IMR-90 (cell line): ENCODE measurements around the gene SERPINA9. TPM values are rescaled to one million over a fixed set of nuclear protein-coding genes. Genes with fewer than 3 reads are reported as not detected.

Experiments
- ATAC-seq: fragments of 200-7000 bp; cut with Tn5 transposase; 2 replicates; pipeline ENCODE4 v1.9.1; 2020; ENCODE audit warnings: low read depth, mild to moderate bottlenecking, moderate library complexity
- BruUV-seq: library from RNA; stranded (reverse); fragments of 400-500 nt; replicated peaks from 2 replicates; lab custom pipeline; 2021; lab: Mats Ljungman, UMichigan
- CTCF ChIA-PET: fragments of 300-600 bp; formaldehyde crosslinking; extraction: SDS; loops from one replicate; lab custom pipeline; 2021; ENCODE audit warnings: antibody characterized with exemption; lab: Yijun Ruan, JAX
- POLR2A ChIA-PET: fragments of 300-600 bp; sonication (Branson Sonifier 250); formaldehyde crosslinking; loops from one replicate; lab custom pipeline; 2022; ENCODE audit warnings: antibody characterized with exemption; ENCODE audit not compliant: unreplicated experiment; lab: Charles Lee
- DNase-seq: peaks from one replicate; pipeline ENCODE4 v3.0.0; 2013
- H2AFZ ChIP-seq: replicated peaks from 2 replicates; pipeline ENCODE3; 2013; ENCODE audit warnings: low read length, mild to moderate bottlenecking; ENCODE audit not compliant: poor library complexity
- H2AK5ac ChIP-seq: 2 replicates; pipeline ENCODE4 v1.6.1; 2013; ENCODE audit warnings: low read depth, low read length, inconsistent platforms
- H2AK9ac ChIP-seq: replicated peaks from 2 replicates; pipeline ENCODE3; 2013; ENCODE audit warnings: mild to moderate bottlenecking, low read depth, low read length, moderate library complexity; ENCODE audit not compliant: poor library complexity
- H2BK120ac ChIP-seq: 2 replicates; pipeline ENCODE4 v1.6.1; 2013; ENCODE audit warnings: low read depth, low read length, inconsistent platforms
- H2BK15ac ChIP-seq: 3 replicates; pipeline ENCODE4 v1.6.1; 2013; ENCODE audit warnings: low read depth, low read length, inconsistent platforms
- H2BK20ac ChIP-seq: 2 replicates; pipeline ENCODE4 v1.6.1; 2013; ENCODE audit warnings: low read depth, mild to moderate bottlenecking, inconsistent platforms, low read length, moderate library complexity
- H2BK5ac ChIP-seq: 2 replicates; pipeline ENCODE4 v1.6.1; 2013; ENCODE audit warnings: mild to moderate bottlenecking, low read depth, low read length, inconsistent platforms; ENCODE audit not compliant: poor library complexity, severe bottlenecking
- H3K14ac ChIP-seq: replicated peaks from 2 replicates; pipeline ENCODE4 v1.6.1; 2013; ENCODE audit warnings: low read depth, low read length, inconsistent platforms
- H3K18ac ChIP-seq: 2 replicates; pipeline ENCODE4 v1.6.1; 2013; ENCODE audit warnings: low read depth, low read length, control low read depth
- H3K23ac ChIP-seq: 2 replicates; pipeline ENCODE4 v1.6.1; 2013; ENCODE audit warnings: low read depth, low read length, inconsistent platforms
- H3K27ac ChIP-seq: 2 replicates; pipeline ENCODE4 v1.5.1; 2013; ENCODE audit warnings: mild to moderate bottlenecking, control low read depth, low read length; ENCODE audit not compliant: insufficient read depth
- H3K27me3 ChIP-seq: 2 replicates; pipeline ENCODE4 v1.6.1; 2013; ENCODE audit warnings: low read length; ENCODE audit not compliant: control insufficient read depth, insufficient read depth
- H3K36me3 ChIP-seq: 2 replicates; pipeline ENCODE4 v1.6.1; 2013; ENCODE audit warnings: low read length, mixed read lengths; ENCODE audit not compliant: control insufficient read depth, insufficient read depth
- H3K4ac ChIP-seq: 2 replicates; pipeline ENCODE4 v1.6.1; 2013; ENCODE audit warnings: low read depth, low read length, inconsistent platforms
- H3K4me1 ChIP-seq: 2 replicates; pipeline ENCODE4 v1.6.1; 2013; ENCODE audit warnings: low read length, mixed read lengths; ENCODE audit not compliant: control insufficient read depth, insufficient read depth
- H3K4me2 ChIP-seq: 2 replicates; pipeline ENCODE4 v1.6.1; 2013; ENCODE audit warnings: low read depth, mild to moderate bottlenecking, control low read depth, low read length, moderate library complexity
- H3K4me3 ChIP-seq: 2 replicates; pipeline ENCODE4 v1.5.1; 2013; ENCODE audit warnings: low read depth, mild to moderate bottlenecking, control low read depth, low read length, moderate library complexity; ENCODE audit not compliant: insufficient read depth
- H3K56ac ChIP-seq: 2 replicates; pipeline ENCODE4 v1.6.1; 2013; ENCODE audit warnings: low read length, inconsistent platforms; ENCODE audit not compliant: insufficient read depth; ENCODE audit errors: extremely low read depth
- H3K79me1 ChIP-seq, 2 experiments: 2 replicates each; pipeline ENCODE4 v1.6.1; 2013; ENCODE audit warnings: low read length in 2 of 2, inconsistent platforms in 1 of 2, low read depth in 1 of 2
- H3K9ac ChIP-seq: 2 replicates; pipeline ENCODE4 v1.6.1; 2013; ENCODE audit warnings: low read depth, low read length, control low read depth
- H3K9me1 ChIP-seq: 2 replicates; pipeline ENCODE4 v1.6.1; 2013; ENCODE audit warnings: low read length, inconsistent platforms; ENCODE audit not compliant: insufficient read depth
- H3K9me3 ChIP-seq: 2 replicates; pipeline ENCODE4 v1.6.1; 2013; ENCODE audit warnings: low read length; ENCODE audit not compliant: control insufficient read depth, insufficient read depth
- H4K20me1 ChIP-seq: 2 replicates; pipeline ENCODE4 v1.6.1; 2013; ENCODE audit warnings: low read length, inconsistent platforms; ENCODE audit not compliant: insufficient read depth
- H4K5ac ChIP-seq: 2 replicates; pipeline ENCODE4 v1.6.1; 2013; ENCODE audit warnings: mild to moderate bottlenecking, low read depth, low read length, control low read depth
- H4K8ac ChIP-seq, 2 experiments: 2 replicates each; pipeline ENCODE4 v1.6.1; 2013; ENCODE audit warnings: low read depth in 2 of 2, low read length in 2 of 2, control low read depth in 1 of 2, inconsistent platforms in 1 of 2
- H4K91ac ChIP-seq: 2 replicates; pipeline ENCODE4 v1.6.1; 2013; ENCODE audit warnings: low read depth, low read length, inconsistent platforms; ENCODE audit not compliant: insufficient read depth
- BHLHE40 ChIP-seq: fragments of 150-350 bp; IDR thresholded peaks from 2 replicates; pipeline ENCODE4 v1.6.1; 2016; ENCODE audit warnings: mild to moderate bottlenecking, low read depth, low read length
- CEBPB ChIP-seq: IDR thresholded peaks from 2 replicates; pipeline ENCODE4 v1.6.1; 2012; ENCODE audit warnings: low read depth, low read length, improper control_type of control experiment
- ELK1 ChIP-seq: fragments of 150-350 bp; IDR thresholded peaks from 2 replicates; pipeline ENCODE4 v1.6.1; 2016; ENCODE audit warnings: low read depth, mild to moderate bottlenecking, low read length, moderate library complexity, borderline replicate concordance
- MXI1 ChIP-seq: IDR thresholded peaks from 2 replicates; pipeline ENCODE4 v1.6.1; 2012; ENCODE audit warnings: low read depth, mild to moderate bottlenecking, low read length, moderate library complexity, borderline replicate concordance
- RCOR1 ChIP-seq: IDR thresholded peaks from 2 replicates; pipeline ENCODE4 v1.6.1; 2012; ENCODE audit warnings: mild to moderate bottlenecking, low read length, improper control_type of control experiment; ENCODE audit not compliant: insufficient replicate concordance
- WGBS, 2 experiments: methylation state at CpG; one replicate each; pipeline versions ENCODE4 v1.1.5 to v1.1.7; 2013; ENCODE audit warnings: missing lambda C conversion rate in 2 of 2; ENCODE audit not compliant: insufficient read length in 1 of 2; ENCODE audit errors: extremely low coverage in 2 of 2; 5-methylcytosine and 5-hydroxymethylcytosine counted together
- dilution Hi-C: fragments of 300-500 bp; cut with HindIII; formaldehyde crosslinking; loops from one replicate; pipeline ENCODE4 v1.14.3; 2018; ENCODE audit warnings: low sequenced_read_pairs; ENCODE audit not compliant: unreplicated experiment
- in situ Hi-C: fragments of 300-500 bp; cut with MboI; formaldehyde crosslinking; loops from 3 replicates; pipeline ENCODE4 v1.14.3; 2019; ENCODE audit warnings: low sequenced_read_pairs, inconsistent platforms, mixed read lengths
- intact Hi-C: fragments of 100-400 bp; cut with micrococcal nuclease; formaldehyde crosslinking; loops from 2 replicates; pipeline ENCODE4 v1.10.0; 2022
- polyA plus RNA-seq, 3 experiments: library from polyadenylated mRNA; depleted of rRNA; stranded (reverse); fragments of >200 nt; gene quantifications; 2 replicates each; pipeline ENCODE4 v1.2.3, GENCODE V29; 2012; ENCODE audit warnings: low replicate concordance in 1 of 3
- total RNA-seq: library from RNA; depleted of rRNA; stranded (reverse); fragments of >200 nt; gene quantifications from 2 replicates; pipeline ENCODE4 v1.2.3, GENCODE V29; 2012

SERPINA9 gene
- total and polyA plus RNA-seq, 2 of the 4 experiments (the other 2 are of a cell fraction), result 0.09 to 0.18 TPM

GRCh38 chr14:94446126-94446525, 29.9 kb downstream of the SERPINA9 start:
- Histone ChIP-seq H3K14ac (no peak overlapping the region), H2BK5ac (no peak overlapping the region), H3K56ac (no peak overlapping the region), H3K18ac (no peak overlapping the region), H3K4ac (no peak overlapping the region), H3K23ac (no peak overlapping the region), H3K4me2 (no peak overlapping the region), H2AK5ac (no peak overlapping the region), H4K91ac (no peak overlapping the region), H3K4me1 (no peaks in the 10 kb centered on the region), H3K79me1 (no peaks in the 10 kb centered on the region), H4K8ac (no peak overlapping the region), H3K27me3 (no peaks in the 10 kb centered on the region; the same call in 1 of the 2 replicates), H4K20me1 (no peaks in the 10 kb centered on the region), H3K9ac (no peak overlapping the region), H2BK20ac (no peak overlapping the region), H3K9me3 (peaks cover 4% of the 10 kb centered on the region; the same call in 1 of the 2 replicates), H2BK120ac (no peak overlapping the region), H2BK15ac (no peak overlapping the region), H3K9me1 (no peaks in the 10 kb centered on the region), H3K36me3 (no peaks in the 10 kb centered on the region), H4K5ac (no peak overlapping the region), H3K27ac (no peak overlapping the region), H3K4me3 (no peak overlapping the region), H2AFZ (no peak overlapping the region), H2AK9ac (no peak overlapping the region)
- ChIA-PET CTCF (no interaction called here), POLR2A (no interaction called here)
- intact Hi-C loops (no loop called here), dilution Hi-C loops (no loop called here), in situ Hi-C loops (no loop called here)
- no TSS peak for BruUV-seq
- no CpG with 5 or more reads among the region's 4 CpGs for WGBS, 2 experiments
- no peak for ATAC-seq
- DNase-seq, result no peak
- TF ChIP-seq CEBPB (no peak), MXI1 (no peak), BHLHE40 (no peak), RCOR1 (no peak), ELK1 (no peak)
